GM21367 (cell line): Measurements from ENCODE around the gene IGSF3.

ENCODE experiments used
- ATAC-seq: cut with Tn5 transposase; IDR thresholded peaks from one replicate; pipeline ENCODE4 v1.9.1; 2021; ENCODE audit not compliant: unreplicated experiment

The IGSF3 gene

DNA sequence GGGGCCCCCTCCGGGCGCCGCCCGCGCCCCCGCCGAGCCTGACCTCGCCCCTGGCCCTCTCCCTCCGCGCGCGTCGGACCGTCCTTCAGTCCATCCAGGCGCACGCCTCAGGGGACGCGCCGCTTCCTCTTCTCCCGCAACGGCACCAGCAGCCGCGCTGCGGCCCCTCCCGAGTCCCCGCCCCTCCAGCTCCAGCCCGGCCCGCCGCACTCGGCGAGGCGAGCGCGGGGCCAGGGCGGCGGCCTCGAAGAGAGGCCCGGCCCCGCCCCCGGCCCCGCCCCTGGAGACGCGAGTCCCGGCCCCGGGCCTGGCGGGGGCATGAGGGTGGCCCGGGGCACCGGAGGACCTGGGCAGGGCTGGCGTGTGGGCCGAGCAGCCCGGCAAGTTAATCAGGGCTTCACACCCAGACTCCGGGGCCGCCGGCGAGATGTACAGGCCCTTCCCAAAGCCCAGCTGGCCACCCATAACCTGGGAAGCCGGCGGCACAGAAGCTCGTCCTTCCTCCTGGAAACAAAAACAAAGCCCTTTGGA, at the start of gene IGSF3:
Gene IGSF3, minus strand, starts transcription at position 159 of the 531 bp plus-strand sequence. CDS start 1,407 bp downstream, outside the sequence.
- ATAC-seq: no peak

DNA sequence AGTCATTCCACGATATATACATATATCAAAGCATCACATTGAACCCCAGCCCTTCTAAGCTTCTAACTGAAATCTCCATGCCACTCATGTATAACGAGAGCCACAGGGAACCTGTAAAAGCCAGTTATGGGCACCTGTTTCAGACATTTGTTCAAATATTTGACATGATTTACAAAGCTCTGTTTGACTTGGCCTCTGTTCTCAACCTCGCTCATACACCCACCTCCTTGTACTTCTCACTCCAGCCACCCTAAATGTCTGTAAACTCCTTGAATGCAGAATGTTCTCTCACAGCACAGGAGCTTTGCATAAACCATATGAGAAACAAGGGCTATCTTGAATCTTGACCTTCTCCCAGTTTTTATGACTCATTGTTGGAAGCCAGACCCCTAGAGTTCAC, 49.8 kb upstream of the IGSF3 start:
- ATAC-seq: no peak

DNA sequence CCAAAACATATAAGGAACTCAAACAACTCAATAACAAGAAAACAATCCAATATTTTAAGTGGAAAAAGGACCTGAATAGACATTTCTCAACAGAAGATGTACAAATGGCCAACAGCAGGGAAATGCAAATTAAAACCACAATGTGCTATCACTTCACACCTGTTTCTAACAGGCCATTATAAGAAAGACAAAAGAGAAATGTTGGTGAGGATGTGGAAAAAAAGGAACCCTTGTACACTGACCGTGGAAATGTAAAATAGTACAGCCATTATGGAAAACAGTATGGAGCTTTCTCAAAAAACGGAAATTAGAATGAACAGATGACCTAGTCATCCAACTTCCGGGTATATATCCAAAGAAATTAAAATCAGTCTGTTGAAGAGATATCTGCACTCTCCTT, 48.9 kb upstream of the IGSF3 start:
- ATAC-seq: no peak

- no peak for ATAC-seq
These were observed 45.9 kb upstream of the IGSF3 start for GRCh38 chr1:116713474-116713873.

DNA sequence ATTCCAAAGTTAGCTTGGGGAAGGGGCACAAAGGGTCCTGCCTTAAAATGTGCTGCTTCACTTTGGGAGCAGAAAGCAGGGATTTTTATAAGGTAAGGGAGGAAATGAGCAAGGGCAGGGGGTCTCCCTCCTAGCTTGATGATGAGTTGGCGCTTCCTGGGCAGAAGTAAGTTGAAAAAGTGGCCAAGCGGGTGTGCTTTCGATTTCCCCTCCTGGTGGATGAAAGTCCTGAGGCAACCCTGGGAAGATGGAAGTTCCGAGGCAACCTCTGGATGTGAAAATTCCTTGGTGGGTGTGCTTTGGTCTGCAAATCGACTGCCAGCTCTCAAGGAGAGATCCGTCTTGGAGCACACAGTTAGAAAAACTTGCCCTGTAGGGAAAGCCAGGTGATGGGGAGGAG, 45.0 kb upstream of the IGSF3 start:
- ATAC-seq: no peak

DNA sequence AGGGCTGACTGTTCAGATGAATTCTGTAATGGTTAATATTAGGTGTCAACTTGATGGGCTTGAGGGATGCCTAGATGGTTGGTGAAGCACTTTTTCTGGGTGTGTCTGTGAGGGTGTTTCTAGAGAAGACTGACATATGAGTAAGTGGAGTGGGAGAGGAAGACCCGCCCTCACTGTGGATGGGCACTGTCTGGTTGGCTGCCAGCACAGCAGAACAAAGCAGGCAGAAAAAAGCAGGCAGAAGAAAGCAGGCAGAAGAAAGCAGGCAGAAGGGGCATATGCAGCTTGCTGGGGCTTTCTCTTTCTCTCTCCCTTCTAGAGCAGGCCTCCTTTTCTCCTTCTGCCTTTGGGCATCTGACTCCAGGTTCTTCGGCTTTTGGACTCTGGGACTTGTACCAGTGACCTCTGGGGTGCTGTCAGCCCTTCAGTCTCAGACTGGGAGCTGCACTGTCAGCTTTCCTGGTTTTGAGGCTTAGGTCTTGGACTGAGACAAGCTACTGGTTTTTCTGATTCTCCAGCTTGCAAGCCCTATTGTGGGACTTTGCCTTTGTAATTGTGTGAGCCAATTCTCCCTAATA, 43.8 kb upstream of the IGSF3 start:
- no peak for ATAC-seq

GRCh38 chr1:116710420-116711262, 43.1 kb upstream of the IGSF3 start:
- no peak for ATAC-seq

- ATAC-seq: no peak
These were observed 42.2 kb upstream of the IGSF3 start for GRCh38 chr1:116709666-116710167.

- ATAC-seq: no peak
These were observed 40.8 kb upstream of the IGSF3 start for GRCh38 chr1:116708255-116708900.

- no peak for ATAC-seq
These were observed 39.3 kb upstream of the IGSF3 start for GRCh38 chr1:116706841-116707240.

DNA sequence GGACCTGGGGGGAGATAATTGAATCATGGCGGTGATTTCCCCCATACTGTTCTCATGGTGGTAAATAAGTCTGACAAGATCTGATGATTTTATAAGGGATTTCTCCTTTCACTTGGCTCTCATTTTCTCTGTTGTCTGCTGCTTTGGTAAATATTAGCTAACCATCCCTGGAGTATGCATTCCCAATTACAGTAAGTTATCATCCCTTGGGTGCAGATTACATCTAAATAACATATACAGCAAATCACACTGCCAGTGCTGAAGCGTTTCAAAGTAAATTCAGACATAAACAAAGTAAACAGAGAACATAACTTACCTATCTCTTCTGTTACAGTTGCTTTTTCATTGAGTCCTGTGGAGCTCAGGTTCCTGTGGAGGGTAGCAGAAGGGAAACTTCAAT, 38.6 kb upstream of the IGSF3 start:
- no peak for ATAC-seq

DNA sequence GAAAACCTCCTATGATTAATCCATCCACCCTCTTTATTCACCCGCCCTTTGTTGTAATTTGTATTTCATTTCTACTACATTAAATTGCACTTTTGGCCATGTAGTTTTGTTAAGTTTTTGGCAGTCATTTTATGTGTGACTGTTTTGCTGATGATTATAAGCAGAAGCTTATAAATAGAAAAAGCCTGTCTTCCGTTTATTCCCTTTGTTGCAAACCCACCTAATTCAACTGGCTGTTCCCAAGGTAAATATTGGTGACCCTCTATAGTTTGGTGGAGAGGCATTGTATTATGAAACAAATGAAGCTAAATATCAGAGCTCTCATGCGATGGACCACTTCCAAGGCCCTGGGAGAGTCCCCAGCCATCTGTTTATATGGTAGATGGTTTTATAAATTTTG, 36.7 kb upstream of the IGSF3 start:
- no peak for ATAC-seq

DNA sequence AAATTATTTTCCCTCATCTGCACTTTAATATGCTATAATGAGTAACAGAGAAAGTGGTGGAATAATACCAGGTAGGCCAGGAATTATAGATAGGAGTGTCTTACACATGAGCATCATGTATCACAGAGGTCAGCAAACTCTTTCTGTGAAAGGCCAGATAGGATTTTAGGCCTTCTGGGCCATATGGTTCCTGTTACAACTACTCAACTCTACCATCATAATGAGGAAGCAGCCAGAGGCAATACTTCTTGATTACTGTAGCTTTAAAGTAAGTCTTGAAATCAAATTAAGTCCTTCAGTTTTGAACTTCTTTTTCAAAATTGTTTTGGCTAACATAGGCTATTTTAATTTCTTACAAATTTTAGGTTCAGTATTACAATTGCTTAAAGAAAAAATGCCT, 32.1 kb upstream of the IGSF3 start:
- ATAC-seq: no peak

DNA sequence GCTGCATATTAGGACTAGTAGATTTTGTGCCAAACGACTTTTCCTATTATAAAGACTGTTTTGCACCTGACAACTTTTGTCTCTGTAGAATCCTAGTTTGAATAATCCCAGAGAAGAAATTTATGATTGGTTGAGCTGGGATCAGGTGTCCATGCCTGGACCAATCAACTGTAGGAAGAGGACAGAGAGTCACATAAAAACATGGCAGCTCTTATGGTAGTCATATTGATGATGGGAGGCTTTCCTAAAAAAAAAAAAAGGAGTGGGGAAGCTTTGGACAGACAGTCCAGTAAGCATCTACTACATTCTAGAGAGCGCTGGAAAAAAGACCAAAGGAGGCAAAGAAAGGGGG, 30.7 kb upstream of the IGSF3 start:
- ATAC-seq: no peak

GRCh38 chr1:116697548-116698243, 30.2 kb upstream of the IGSF3 start:
- no peak for ATAC-seq

- no peak for ATAC-seq
These were observed 27.0 kb upstream of the IGSF3 start for GRCh38 chr1:116694524-116694923.

- no peak for ATAC-seq
These were observed 26.4 kb upstream of the IGSF3 start for GRCh38 chr1:116693759-116694480.

DNA sequence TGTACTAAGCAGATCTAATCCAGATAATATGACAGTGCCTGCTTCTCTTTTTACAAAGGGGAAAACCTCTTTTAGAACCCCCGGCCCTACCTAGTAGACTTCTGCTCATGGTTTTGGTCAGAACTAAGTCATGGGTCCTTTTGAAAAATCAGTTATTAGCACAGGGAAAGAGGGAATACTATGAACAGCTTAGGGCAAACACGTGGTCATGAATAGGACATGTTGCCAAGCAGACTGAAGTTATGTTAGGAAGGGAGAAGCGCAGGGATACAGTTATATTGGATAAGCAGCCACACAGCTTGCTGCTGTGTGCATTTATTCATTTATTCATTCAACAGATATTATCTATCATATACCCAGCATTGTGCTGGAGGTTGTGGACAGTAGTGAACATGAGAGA, 25.3 kb upstream of the IGSF3 start:
- ATAC-seq: no peak

DNA sequence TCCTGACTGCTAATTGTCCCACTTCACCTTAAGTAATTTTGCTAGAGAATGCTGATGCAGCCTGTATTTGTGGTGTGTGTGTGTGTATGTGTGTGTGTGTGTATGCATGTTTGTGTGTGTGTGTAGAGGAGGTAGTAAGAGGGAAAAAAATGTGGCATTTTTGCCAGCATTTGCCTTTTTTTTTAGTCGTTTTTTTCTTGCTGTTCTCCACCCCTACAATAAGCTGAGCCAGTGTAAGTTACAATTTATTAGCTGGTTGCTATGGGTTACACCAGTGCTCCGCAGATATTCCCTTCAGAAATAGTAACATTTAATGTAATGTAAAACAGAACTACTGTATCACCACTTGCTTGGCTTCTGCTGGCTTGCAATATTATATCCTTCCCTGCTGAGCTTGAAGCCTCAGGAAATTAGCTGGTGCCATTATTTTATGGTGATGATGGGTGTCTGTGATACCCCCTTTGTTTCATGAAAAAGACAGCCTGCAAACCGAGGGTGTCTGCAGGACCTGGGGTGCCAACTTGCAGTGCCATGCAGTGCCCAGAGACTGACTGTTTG, 23.4 kb upstream of the IGSF3 start:
- ATAC-seq: no peak

DNA sequence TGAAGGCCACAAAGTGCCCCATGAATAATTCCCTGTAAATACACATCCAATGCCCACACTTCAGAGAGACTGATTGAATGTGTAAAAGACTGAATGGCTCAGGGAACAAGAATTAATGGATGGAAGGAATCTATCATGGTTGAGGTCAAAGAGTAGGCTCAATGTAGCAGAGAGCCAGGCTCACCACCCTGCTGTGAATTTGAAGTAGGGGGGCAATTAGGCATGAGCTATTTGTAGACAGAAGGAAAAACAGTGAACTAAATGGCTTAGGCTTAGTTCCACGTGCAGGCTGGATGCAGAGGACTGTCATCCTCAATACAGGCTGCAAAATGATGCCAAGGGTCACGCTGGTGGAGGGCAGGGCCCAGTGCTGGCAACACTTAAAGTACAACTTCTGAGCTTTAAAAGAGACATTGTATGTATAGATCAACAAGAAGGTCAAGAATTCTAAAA, 22.9 kb upstream of the IGSF3 start:
- ATAC-seq: no peak
